Esophagus squamous epithelium (tissue), 4 donors: ENCODE measurements around the gene GPER1.

Source experiments
- POLR2A ChIP-seq, 4 donors: fragments of 450-650 bp; IDR thresholded peaks; one replicate each; pipeline ENCODE4 v1.6.1; 2017; ENCODE audit warnings: antibody characterized with exemption in 4 of 4, mild to moderate bottlenecking in 4 of 4, moderate library complexity in 3 of 4
- TF ChIP-seq, protein P1 (sequence below), 6 experiments: fragments of 450-650 bp in 4 of 6; fragments of 200-600 bp in 2 of 6; sonication (generic) in 2 of 6; IDR thresholded peaks; one replicate each; pipeline ENCODE4 v1.5.1; 2016 to 2019; ENCODE audit warnings: antibody characterized with exemption in 6 of 6, mild to moderate bottlenecking in 4 of 6, moderate library complexity in 4 of 6

DNA sequence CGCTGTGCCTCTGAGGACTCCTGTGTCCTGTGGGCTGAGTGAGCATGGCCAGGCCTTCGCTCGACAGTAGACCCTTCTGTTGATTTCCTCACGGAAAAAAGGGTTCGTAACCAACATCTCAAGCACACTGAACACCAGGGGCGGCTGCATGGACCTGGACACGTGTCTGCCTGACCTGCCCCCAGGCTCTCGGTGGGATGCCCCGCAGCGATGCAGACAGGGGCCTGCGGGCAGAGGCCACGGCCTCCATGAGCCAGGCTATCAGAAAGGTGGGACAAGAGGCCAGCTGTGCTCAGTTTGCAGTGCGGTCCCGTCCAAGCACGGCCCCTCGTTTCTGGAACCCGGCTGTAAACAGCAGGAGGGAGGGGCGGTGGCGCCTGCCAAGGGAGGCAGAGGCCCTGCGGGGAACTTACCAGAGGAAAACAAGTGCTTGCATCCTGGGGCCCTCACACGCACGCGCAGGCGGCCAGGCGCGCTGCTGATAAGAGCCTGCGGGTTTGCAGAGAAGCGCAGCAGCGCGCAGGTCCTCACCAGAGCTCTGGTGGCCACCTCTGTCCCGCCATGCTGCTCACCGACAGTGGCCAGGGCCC is 33.0 kb upstream of the GPER1 start:
- TF ChIP-seq, protein P1, sequence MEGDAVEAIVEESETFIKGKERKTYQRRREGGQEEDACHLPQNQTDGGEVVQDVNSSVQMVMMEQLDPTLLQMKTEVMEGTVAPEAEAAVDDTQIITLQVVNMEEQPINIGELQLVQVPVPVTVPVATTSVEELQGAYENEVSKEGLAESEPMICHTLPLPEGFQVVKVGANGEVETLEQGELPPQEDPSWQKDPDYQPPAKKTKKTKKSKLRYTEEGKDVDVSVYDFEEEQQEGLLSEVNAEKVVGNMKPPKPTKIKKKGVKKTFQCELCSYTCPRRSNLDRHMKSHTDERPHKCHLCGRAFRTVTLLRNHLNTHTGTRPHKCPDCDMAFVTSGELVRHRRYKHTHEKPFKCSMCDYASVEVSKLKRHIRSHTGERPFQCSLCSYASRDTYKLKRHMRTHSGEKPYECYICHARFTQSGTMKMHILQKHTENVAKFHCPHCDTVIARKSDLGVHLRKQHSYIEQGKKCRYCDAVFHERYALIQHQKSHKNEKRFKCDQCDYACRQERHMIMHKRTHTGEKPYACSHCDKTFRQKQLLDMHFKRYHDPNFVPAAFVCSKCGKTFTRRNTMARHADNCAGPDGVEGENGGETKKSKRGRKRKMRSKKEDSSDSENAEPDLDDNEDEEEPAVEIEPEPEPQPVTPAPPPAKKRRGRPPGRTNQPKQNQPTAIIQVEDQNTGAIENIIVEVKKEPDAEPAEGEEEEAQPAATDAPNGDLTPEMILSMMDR (IDR thresholded peaks at IDR 0.05) = no peak
- TF ChIP-seq POLR2A (IDR thresholded peaks at IDR 0.05) = peak in 1 of 4 donors; percentile 26
